ENCODE data around the gene ARL14EPL.

- TF ChIP-seq POLR2A (IDR thresholded peaks at IDR 0.05), result no peak
- no peak for TF ChIP-seq CTCF (IDR thresholded peaks at IDR 0.05)
- no peak for TF ChIP-seq POLR2AphosphoS5 (IDR thresholded peaks at IDR 0.05)
- no peak for TF ChIP-seq EP300 (IDR thresholded peaks at IDR 0.05; ENCODE audit: low read depth)
These were observed 45.9 kb downstream of the ARL14EPL start for GRCh38 chr5:116078199-116078598.

All from transverse colon (tissue), 4 donors.